IPS-18c (cell line): ENCODE measurements around the gene THRB.

Experiments
- H3K4me3 ChIP-seq: 2 replicates; pipeline ENCODE4 v1.7.0; 2013; ENCODE audit warnings: low read depth, mild to moderate bottlenecking, low read length, moderate library complexity; ENCODE audit not compliant: insufficient read depth
- H3K9me3 ChIP-seq: one replicate; pipeline ENCODE4 v1.6.1; 2013; ENCODE audit warnings: mild to moderate bottlenecking, low read length, moderate library complexity; ENCODE audit not compliant: control insufficient read depth, insufficient read depth

The THRB gene

DNA sequence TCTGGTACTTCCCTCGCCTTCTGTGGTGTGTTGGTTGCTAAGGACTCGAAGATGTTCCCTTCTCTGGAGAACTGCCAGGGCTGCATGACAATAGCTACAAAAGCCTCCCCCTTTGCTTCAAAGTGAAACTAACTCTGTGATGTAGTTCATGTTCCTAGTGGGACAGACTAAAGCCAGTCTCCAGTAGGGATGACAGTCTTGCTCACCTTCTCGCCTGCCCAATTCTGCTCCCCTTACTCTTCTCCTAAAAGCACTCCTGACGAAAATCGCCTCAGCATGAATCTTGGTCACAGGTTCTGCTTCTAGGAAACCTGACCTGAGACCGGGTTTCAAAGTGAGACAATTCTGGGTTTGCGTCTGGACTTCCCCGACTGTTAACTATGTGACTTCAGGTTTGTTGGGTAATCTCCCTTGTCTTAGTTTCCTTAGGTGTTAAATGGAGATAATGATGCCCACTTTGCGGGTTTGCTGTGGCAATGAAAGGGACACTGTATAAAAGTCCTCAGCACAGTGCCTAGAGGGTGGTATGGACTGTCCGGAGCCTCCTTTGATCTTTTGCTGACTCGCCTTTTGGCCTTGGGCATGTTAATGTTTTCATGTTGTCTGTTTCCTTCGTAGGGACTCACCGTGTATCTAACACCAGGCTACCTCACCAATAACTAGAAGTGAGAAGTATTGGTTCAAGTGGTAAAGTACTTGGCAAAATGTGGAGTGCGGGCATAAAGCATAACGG is 24.9 kb upstream of the THRB start:
- H3K9me3 ChIP-seq = no peaks in the 10 kb centered on the region
- H3K4me3 ChIP-seq = no peak overlapping the region

DNA sequence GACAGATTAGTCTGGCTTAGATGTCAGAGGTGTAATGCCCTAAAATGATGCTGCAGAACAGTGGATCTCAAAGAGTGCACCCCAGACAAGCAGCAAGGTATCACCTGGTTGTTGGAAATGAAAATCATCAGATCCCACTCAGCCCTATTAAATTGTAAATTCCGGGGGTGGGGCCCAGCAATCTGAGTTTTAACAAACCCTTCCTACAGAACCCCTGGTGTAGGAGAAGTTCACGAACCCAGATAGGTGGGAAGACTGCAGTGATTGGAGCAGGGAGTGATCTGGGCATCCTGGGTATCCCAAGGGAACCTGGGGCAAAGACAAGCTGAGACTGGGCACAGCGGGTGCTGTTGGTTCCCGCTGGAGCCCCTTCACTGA is 24.3 kb upstream of the THRB start:
- no peaks in the 10 kb centered on the region for H3K9me3 ChIP-seq
- H3K4me3 ChIP-seq = no peak overlapping the region

DNA sequence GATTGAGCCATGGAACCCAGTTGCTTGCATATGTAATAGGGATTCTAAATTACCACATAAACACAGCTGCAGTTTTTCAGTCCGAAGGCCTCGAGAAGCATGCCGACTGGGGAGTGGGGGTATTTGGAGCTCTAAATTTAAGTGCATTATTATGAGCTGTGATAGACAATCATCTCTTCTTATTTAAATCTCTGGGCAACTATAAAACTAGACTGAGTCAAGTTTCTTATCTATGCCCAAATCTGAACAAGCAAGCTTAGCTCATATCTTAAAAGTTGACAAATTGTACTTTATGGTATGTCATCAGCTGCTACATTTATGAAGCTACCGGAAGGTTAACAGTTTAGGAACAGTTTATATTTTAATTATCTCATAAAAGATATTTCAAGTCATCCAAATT is 19.5 kb upstream of the THRB start:
- H3K9me3 ChIP-seq = no peaks in the 10 kb centered on the region
- H3K4me3 ChIP-seq = no peak overlapping the region

DNA sequence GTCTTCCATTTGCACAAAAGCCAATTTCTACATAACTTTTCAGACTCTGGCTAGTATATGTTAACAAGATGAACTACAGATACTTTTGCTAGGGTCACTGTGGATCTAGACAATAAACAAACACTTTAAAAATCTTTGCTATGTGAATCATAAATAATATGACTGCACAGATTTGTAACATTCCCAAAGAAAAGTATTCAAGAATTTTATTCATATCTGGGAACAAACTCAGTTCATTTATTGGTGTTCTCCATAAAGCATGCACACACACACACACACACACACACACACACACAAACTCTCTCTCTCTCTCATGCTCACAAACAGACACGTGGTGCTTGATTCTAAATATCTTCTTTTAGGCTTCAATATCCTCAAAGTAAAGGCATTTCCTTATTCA is 18.8 kb upstream of the THRB start:
- Histone ChIP-seq H3K9me3 (no peaks in the 10 kb centered on the region), H3K4me3 (no peak overlapping the region)

DNA sequence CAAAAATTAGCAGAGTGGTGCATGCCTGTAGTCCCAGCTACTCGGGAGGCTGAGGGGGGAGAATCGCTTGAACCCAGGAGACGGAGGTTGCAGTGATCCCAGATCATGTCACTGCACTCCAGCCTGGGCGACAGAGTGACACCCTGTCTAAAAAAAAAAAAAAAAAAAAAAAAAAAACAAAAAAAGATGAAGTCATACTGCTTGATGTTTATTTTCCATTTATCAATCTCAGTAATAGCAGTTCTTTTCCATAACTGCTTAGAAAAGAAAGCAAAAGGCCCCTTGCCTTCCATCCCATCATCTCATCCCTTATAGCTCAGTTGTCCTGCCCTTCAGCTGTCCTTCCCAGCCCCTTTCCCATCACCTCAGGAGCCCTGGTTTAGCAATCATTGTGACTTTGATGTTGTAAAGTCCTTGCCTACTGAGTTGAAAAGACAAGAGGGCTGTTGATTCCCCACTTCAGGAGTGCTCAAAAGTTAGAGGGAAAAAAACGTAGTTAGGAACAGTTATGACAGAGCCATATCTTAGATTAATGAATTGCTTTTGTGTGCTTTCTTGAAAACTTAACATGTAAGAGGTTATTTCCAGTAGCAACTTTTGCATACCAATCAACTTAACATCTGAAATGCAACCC is 18.0 kb upstream of the THRB start:
- H3K9me3 ChIP-seq = no peaks in the 10 kb centered on the region

DNA sequence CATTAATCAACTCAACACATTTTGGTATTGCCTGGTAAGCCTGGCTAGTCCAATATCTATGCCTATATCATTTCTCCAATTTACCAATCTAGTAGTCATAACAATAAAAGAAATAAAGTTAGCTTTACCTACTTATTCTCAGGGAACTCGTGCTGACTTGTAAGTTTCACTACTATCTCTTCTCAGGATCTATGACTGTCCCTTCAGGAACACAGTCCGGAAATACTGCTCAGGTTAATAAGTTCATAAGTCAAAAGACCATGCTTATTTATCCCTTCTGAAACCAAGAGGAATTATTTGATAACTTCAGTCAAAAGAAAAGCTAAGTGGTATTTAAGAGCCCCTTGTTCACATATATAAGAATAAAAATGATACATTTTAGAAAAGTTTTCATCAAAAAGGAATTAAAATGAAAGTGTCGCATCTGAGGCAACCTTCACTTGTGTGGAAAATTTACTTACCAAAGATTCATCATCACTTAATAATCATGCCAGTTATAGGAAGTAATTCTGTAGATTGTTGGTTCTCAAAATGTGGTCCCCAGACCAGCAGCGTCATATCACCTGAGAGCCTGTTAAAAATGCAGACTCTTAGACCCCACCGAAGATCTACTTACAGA is 15.5 kb upstream of the THRB start:
- no peaks in the 10 kb centered on the region for H3K9me3 ChIP-seq

More for the DNA sequence above, 18.0 kb upstream of the THRB start:
- no peak overlapping the region for H3K4me3 ChIP-seq

DNA sequence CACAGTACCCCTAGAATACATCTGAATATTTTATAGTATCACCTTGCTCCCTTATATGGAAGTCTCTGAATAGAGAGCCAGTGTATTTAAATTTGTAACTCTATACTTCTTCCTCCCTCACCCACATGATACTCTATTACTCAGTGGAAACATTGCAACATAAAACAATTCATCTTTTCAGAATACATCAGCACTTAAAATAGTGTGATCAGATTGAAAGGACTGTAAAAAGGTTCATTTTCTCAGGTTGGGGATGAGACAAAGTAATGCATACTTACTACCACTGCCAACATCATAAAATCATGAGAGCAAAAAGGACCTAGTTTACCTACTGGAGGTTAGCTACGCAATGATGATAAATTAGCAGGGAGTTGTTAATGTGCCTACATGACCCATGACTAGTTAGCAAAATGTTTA is 13.8 kb upstream of the THRB start:
- Histone ChIP-seq H3K9me3 (no peaks in the 10 kb centered on the region), H3K4me3 (no peak overlapping the region)

More for the DNA sequence above, 15.5 kb upstream of the THRB start:
- no peak overlapping the region for H3K4me3 ChIP-seq

DNA sequence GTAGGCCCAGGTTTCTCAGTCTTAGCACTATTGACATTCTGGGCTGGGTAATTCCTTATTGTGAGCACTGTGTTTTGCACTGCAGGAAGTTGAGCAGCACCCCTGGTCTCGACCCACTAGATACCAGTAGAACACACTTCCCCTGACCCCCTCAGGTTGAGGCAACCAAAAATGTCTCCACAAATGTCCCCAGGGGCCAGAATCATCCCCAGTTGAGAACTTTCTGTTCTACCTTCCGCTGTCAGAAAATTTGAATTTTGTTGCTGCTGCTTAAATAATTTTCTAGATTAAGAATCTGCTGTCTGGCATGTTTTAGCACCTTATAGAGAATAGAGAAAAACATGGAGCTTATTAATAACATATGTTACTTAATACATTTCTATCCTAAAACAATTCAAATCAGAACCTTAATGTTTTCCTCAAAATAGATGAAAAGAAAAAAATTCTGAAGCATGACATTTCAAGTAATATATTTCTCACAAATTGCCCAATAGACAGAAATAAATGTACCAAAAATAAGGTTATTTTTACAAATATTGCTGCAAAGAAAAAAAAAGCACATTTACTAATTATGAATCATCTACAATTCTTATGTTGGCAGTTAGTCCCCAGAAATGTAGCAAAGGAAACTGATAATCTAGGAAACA is 13.2 kb upstream of the THRB start:
- Histone ChIP-seq H3K4me3 (no peak overlapping the region), H3K9me3 (no peaks in the 10 kb centered on the region)

DNA sequence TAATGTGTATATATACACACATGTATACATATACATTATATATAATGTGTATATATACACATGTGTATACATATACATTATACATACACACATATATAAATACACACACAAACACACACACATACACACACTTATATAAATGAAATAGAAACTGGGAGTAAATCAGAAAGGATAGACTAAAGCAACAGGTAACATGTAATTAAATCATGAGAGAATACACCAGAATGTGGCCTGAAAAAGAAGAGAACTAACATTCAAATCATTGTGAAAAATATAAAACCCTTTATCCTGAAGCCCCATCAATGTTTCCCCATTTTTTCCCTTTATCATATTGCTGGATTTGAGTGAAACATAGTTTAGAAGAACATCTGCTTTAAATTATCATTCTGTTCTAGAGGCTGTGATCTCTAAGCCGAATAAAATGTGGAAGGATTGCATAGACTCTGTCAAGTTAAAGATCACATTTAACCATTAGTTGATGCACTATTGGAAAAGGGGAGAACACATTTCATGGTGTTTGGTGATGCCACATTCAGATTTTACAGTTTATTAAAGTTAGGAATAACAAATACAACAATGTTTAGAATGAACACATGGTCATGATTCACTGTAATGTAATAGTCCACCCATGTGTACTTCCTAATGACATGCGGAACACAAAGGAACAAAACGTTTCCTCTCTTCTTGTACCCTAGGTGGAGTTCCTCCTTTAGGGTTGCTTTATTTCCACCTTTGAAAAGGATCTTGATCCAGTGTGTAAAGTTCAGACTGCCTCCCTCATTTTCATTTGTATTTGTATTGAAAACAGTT is 12.5 kb upstream of the THRB start:
- Histone ChIP-seq H3K4me3 (no peak overlapping the region), H3K9me3 (no peaks in the 10 kb centered on the region)

DNA sequence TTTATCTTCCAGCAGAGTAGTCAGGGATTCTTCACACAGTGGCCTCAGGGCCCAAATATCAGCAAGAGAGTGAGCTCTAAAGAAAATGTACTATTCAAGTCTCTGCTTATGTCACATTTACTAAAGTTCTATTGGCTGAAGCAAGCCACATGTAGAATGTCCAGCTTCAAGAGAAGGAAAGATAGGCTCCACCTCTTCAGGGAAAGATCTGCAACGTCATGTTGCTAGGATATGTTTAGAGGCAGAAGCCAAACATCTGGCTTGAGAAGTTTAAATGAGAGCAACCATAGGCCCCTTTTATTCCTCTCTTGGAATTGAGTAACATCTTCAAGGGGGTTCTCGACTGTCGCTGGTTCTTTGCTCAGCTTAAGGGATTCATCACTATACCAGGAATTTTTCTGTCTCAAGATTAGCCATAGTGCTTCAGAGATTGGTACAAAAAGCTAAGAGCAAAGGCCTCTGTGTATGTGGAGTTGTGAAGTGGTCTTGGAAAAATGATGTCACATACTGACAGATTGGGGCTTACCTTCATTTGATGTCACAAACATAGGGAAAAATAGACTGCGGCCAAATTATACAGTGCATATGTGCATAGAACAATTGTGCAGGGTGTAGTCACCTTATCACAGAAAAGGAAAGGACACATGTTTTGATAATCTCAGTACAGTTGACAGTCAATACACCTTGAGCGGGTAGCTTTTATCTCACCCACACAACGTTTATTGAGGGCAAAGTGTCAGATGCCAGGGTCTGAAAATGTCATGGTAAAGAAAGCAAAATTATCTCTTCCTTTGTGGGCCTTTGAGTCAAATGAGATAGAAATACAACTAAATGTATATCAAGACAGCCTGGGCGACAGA is 11.3 kb upstream of the THRB start:
- no peak overlapping the region for H3K4me3 ChIP-seq
- no peaks in the 10 kb centered on the region for H3K9me3 ChIP-seq

DNA sequence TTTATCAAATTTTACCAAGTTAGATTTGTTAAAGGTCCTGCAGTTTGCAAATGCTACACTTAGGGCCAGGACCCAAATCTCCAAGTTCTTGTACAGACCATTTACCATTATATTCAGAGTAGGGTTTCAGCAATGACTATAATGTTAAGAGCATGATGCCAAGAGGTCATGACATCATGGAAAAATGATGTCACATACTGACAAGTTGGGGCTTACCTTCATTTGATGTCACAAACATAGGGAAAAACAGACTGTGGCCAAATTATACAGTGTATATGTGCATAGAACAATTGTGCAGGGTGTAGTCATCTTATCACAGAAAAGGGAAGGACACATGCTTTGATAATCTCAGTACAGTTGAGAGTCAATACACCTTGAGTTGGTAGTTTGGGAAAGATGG is 10.1 kb upstream of the THRB start:
- Histone ChIP-seq H3K9me3 (no peaks in the 10 kb centered on the region), H3K4me3 (no peak overlapping the region)

DNA sequence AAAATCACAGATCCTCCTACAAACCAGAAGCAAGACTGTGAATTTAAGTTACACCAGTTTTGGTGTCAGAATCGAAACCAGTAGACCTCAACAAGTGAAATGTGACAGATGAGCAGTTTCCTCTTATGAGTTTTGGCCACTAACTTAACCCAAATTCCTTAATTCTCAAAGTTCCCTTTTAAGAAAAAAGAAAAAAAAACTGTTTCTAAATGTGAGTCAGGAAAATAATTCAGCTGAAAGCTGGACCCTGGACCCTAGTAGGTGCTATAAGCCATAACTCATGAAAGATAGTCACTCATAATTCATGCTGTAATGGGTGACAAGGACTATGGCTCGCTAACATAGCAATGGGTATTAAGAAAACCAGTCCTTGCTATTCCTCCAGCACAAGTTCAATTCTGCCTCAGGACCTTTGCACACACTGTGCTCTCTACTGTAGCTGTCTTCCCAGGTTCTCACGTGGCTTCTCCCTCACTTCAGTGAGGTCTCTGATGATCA is 9.0 kb upstream of the THRB start:
- no peak overlapping the region for H3K4me3 ChIP-seq
- no peaks in the 10 kb centered on the region for H3K9me3 ChIP-seq

DNA sequence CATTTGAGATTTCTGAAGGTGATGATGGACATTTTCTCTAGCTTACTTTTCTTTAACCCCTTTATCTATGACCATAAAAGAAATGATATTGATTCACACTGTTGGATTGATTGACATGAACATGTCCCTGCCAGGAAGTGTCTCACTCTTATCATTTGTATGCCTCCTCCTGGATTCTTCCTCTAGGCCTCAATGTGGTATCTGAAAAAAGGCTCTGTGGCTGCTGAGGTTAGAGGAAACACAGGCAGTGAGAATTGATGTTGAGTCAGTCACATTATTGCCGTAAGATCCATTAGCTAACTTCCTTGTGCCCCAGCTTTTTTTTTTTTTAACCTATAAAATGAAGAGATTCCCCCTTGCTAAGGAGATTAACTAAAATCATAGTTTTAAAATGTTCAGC is 8.0 kb upstream of the THRB start:
- Histone ChIP-seq H3K9me3 (no peaks in the 10 kb centered on the region), H3K4me3 (no peak overlapping the region)

DNA sequence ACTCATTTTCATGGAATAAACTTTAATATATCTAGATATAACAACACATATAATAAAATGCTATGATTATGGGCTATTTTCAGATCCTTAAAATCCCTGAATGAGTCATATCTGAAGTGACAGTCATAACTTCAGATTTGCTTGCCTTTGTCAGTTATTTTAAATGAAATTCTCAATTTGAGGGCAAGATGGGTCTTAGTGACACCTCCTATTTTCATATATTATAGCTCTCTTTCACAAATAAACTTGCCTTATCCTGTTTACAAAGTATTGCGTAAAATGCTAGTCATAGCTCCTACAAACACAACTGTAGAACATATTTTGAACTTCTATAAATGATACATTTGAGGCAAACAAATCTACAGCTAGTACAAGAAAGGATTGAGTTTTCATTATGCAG is 6.2 kb upstream of the THRB start:
- H3K4me3 ChIP-seq = no peak overlapping the region
- no peaks in the 10 kb centered on the region for H3K9me3 ChIP-seq

DNA sequence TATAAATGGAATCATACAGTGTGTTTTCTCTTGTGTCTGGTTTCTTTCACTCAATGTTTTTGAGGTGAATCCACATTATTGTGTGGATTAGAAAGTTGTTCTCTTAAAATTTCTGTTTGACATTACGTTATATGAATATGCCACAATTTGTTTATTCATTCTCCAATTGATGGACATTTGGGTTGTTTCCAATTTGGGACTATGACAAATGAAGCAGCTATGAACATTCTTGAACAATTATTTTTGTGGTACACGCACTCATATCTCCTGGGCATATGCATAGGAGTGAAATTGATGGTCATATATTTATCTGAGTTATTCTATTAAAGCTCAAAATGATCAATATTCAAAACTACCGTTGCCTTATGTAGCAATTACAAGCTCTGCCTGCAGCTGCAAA is 5.3 kb upstream of the THRB start:
- H3K9me3 ChIP-seq = no peaks in the 10 kb centered on the region
- no peak overlapping the region for H3K4me3 ChIP-seq

DNA sequence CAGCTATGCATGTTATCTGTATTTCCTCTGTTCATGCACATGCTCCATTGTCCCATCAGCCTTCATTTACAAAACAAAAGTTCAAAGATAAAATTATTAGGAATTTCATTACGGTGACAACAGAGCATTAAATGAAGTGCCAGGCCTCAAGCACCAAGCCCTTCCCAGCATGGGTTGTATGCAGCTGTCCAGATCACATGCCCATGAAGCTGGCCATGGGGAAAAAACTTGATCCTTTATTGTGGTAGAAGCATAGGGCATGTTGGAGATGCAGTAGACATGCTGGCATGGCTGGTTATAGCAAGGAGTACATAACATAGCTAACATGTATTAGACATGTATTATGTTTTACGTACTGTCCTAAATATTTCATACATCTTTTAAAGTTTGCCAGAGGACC is 4.1 kb upstream of the THRB start:
- no peaks in the 10 kb centered on the region for H3K9me3 ChIP-seq

More for the DNA sequence above, 4.1 kb upstream of the THRB start:
- no peak overlapping the region for H3K4me3 ChIP-seq
